GM12865 (cell line): Measurements from ENCODE around the gene CD74.
A peak's percentile ranks its signal among the peaks of the same experiment; 100 is the strongest.

Source experiments
- DNase-seq: peaks from one replicate; pipeline ENCODE4 v3.0.0; 2010; ENCODE audit warnings: low read depth
- H3K4me3 ChIP-seq: 2 replicates; pipeline ENCODE4 v1.5.1; 2011; ENCODE audit warnings: mild to moderate bottlenecking, low read depth, low read length, control low read depth
- CTCF ChIP-seq: IDR thresholded peaks from 2 replicates; pipeline ENCODE4 v1.5.1; 2011; ENCODE audit warnings: low read length, control low read depth, low read depth, inconsistent platforms; ENCODE audit not compliant: insufficient read depth; ENCODE audit errors: missing control alignments

The CD74 gene

GRCh38 chr5:150447188-150447587 lies 34.5 kb upstream of the CD74 start:
- no peak for TF ChIP-seq CTCF
- peak overlapping the region; percentile 58; the same call in 1 of the 2 replicates for H3K4me3 ChIP-seq
- no peak for DNase-seq

- DNase-seq, result no peak
- TF ChIP-seq CTCF, result no peak
Observed at GRCh38 chr5:150446583-150446982, 33.9 kb upstream of the CD74 start.

GRCh38 chr5:150446088-150446487 lies 33.4 kb upstream of the CD74 start:
- no peak for TF ChIP-seq CTCF
- no peak overlapping the region for H3K4me3 ChIP-seq
- no peak for DNase-seq

More at GRCh38 chr5:150446583-150446982, 33.9 kb upstream of the CD74 start:
- H3K4me3 ChIP-seq, result no peak overlapping the region

- no peak for DNase-seq
Observed at GRCh38 chr5:150444770-150445169, 32.1 kb upstream of the CD74 start.

GRCh38 chr5:150443242-150444075 lies 30.7 kb upstream of the CD74 start:
- DNase-seq, result no peak
- H3K4me3 ChIP-seq, result no peak overlapping the region
- TF ChIP-seq CTCF, result no peak

More at GRCh38 chr5:150444770-150445169, 32.1 kb upstream of the CD74 start:
- H3K4me3 ChIP-seq, result no peak overlapping the region
- no peak for TF ChIP-seq CTCF

GRCh38 chr5:150442699-150443080 lies 30.0 kb upstream of the CD74 start:
- TF ChIP-seq CTCF, result no peak
- no peak for DNase-seq
- H3K4me3 ChIP-seq, result no peak overlapping the region
